Kidney tubule cell (primary cell): ENCODE data around the gene MYT1.

Experiments
- DNase-seq: peaks from one replicate; pipeline ENCODE4 v3.0.0-alpha.2; 2018; ENCODE audit warnings: low spot score

MYT1 gene

GRCh38 chr20:64139199-64140060 lies 24.8 kb upstream of the MYT1 start:
- no peak for DNase-seq

- no peak for DNase-seq
Measured at GRCh38 chr20:64140061-64140931, 24.0 kb upstream of the MYT1 start.

- DNase-seq, result no peak
Measured at GRCh38 chr20:64140956-64141355, 23.3 kb upstream of the MYT1 start.

- DNase-seq, result peak; percentile 30
Measured at GRCh38 chr20:64142590-64142989, 21.7 kb upstream of the MYT1 start.

- DNase-seq, result peak; percentile 57
Measured at GRCh38 chr20:64143018-64143801, 21.0 kb upstream of the MYT1 start.

GRCh38 chr20:64144144-64144912 lies 19.9 kb upstream of the MYT1 start:
- no peak for DNase-seq

GRCh38 chr20:64145458-64146300 lies 18.6 kb upstream of the MYT1 start:
- no peak for DNase-seq

GRCh38 chr20:64146301-64146935 lies 17.8 kb upstream of the MYT1 start:
- DNase-seq, result no peak

GRCh38 chr20:64146936-64147477 lies 17.2 kb upstream of the MYT1 start:
- DNase-seq, result no peak

GRCh38 chr20:64148581-64148980 lies 15.7 kb upstream of the MYT1 start:
- no peak for DNase-seq

GRCh38 chr20:64149141-64149540 lies 15.1 kb upstream of the MYT1 start:
- DNase-seq, result no peak

GRCh38 chr20:64149809-64150560 lies 14.3 kb upstream of the MYT1 start:
- no peak for DNase-seq

- DNase-seq, result no peak
Measured at GRCh38 chr20:64150756-64151632, 13.3 kb upstream of the MYT1 start.

GRCh38 chr20:64151633-64152530 lies 12.4 kb upstream of the MYT1 start:
- DNase-seq, result peak; percentile 53

- no peak for DNase-seq
Measured at GRCh38 chr20:64152906-64153305, 11.3 kb upstream of the MYT1 start.

- DNase-seq, result no peak
Measured at GRCh38 chr20:64153410-64153809, 10.8 kb upstream of the MYT1 start.
